WTC11 (cell line): ENCODE measurements around the gene KAT6B. TPM values are rescaled to one million over a fixed set of nuclear protein-coding genes. Genes with fewer than 3 reads are reported as not detected.

ENCODE experiments used
- ATAC-seq: fragments of 200-7000 bp; cut with Tn5 transposase; 2 replicates; pipeline ENCODE4 v1.10.0; 2021; ENCODE audit warnings: mild to moderate bottlenecking, moderate library complexity
- CTCF ChIA-PET: fragments of 300-600 bp; sonication (Branson Sonifier 250); formaldehyde crosslinking; loops from one replicate; lab custom pipeline; 2021; ENCODE audit warnings: antibody characterized with exemption; lab: Charles Lee
- POLR2A ChIA-PET: fragments of 350-600 bp; sonication (Branson Sonifier 250); formaldehyde crosslinking; loops from one replicate; lab custom pipeline; 2021; ENCODE audit warnings: antibody characterized with exemption; lab: Charles Lee
- DNase-seq: peaks from one replicate; pipeline ENCODE4 v3.0.0; 2021; ENCODE audit warnings: low spot score
- H3K27ac Mint-ChIP-seq: 2 replicates; pipeline ENCODE4 v1.8.0; 2021; ENCODE audit warnings: mixed read lengths
- H3K27me3 Mint-ChIP-seq: 2 replicates; pipeline ENCODE4 v1.8.0; 2021; ENCODE audit warnings: low read depth, mild to moderate bottlenecking, moderate library complexity, mixed read lengths
- H3K36me3 Mint-ChIP-seq: 2 replicates; pipeline ENCODE4 v1.8.0; 2021; ENCODE audit warnings: mixed read lengths
- H3K4me1 Mint-ChIP-seq: 2 replicates; pipeline ENCODE4 v1.8.0; 2022; ENCODE audit warnings: mixed read lengths
- H3K4me3 Mint-ChIP-seq: 2 replicates; pipeline ENCODE4 v1.8.0; 2021; ENCODE audit warnings: mild to moderate bottlenecking, moderate library complexity, mixed read lengths
- H3K9me3 Mint-ChIP-seq: 2 replicates; pipeline ENCODE4 v1.8.0; 2021; ENCODE audit warnings: mixed read lengths
- EMX1 ChIP-seq: fragments of 250-450 bp; sonication (Bioruptor Pico); IDR thresholded peaks from 2 replicates; pipeline ENCODE4 v1.8.0; 2021; ENCODE audit warnings: mild to moderate bottlenecking
- FOXJ3 ChIP-seq: sonication (generic); formaldehyde crosslinking; IDR thresholded peaks from 2 replicates; pipeline ENCODE4 v1.9.0; 2021; ENCODE audit warnings: missing genetic modification reagents, mild to moderate bottlenecking, borderline replicate concordance
- FOXK1 ChIP-seq: sonication (generic); formaldehyde crosslinking; IDR thresholded peaks from 2 replicates; pipeline ENCODE4 v1.8.0; 2022; ENCODE audit warnings: mild to moderate bottlenecking, moderate library complexity, missing genetic modification reagents
- FOXP1 ChIP-seq: sonication (generic); formaldehyde crosslinking; IDR thresholded peaks from 2 replicates; pipeline ENCODE4 v1.8.0; 2022; ENCODE audit warnings: missing genetic modification reagents, mild to moderate bottlenecking, moderate library complexity, borderline replicate concordance
- MXD4 ChIP-seq: fragments of 250-450 bp; sonication (Bioruptor Pico); IDR thresholded peaks from 2 replicates; pipeline ENCODE4 v1.8.0; 2021; ENCODE audit warnings: mild to moderate bottlenecking, moderate library complexity, borderline replicate concordance
- NR3C1 ChIP-seq: sonication (generic); formaldehyde crosslinking; conservative IDR thresholded peaks from 2 replicates; pipeline ENCODE4 v1.8.1; 2023; ENCODE audit warnings: low read depth, mild to moderate bottlenecking, missing genetic modification reagents
- RORB ChIP-seq: fragments of 250-450 bp; sonication (Bioruptor Pico); IDR thresholded peaks from 2 replicates; pipeline ENCODE4 v1.9.0; 2021; ENCODE audit warnings: mild to moderate bottlenecking
- SP1 ChIP-seq: sonication (generic); formaldehyde crosslinking; conservative IDR thresholded peaks from 2 replicates; pipeline ENCODE4 v1.8.1; 2022; ENCODE audit warnings: missing genetic modification reagents
- ZNF121 ChIP-seq: sonication (generic); formaldehyde crosslinking; IDR thresholded peaks from 2 replicates; pipeline ENCODE4 v1.8.0; 2023; ENCODE audit warnings: missing genetic modification reagents
- ZNF138 ChIP-seq: sonication (generic); formaldehyde crosslinking; conservative IDR thresholded peaks from 2 replicates; pipeline ENCODE4 v1.8.1; 2022; ENCODE audit warnings: mild to moderate bottlenecking, moderate library complexity, missing genetic modification reagents
- ZNF416 ChIP-seq: fragments of 250-450 bp; sonication (Bioruptor Pico); IDR thresholded peaks from 2 replicates; pipeline ENCODE4 v1.9.0; 2021; ENCODE audit warnings: mild to moderate bottlenecking, inconsistent platforms
- total RNA-seq: library from RNA; stranded (reverse); gene quantifications from 3 replicates; pipeline ENCODE4 v1.2.3, GENCODE V29; 2021
- TF ChIP-seq, protein P1 (sequence below): fragments of 250-450 bp; sonication (Bioruptor Pico); IDR thresholded peaks from 2 replicates; pipeline ENCODE4 v1.9.0; 2021; ENCODE audit warnings: mild to moderate bottlenecking
- TF ChIP-seq, protein P2 (sequence below): sonication (generic); formaldehyde crosslinking; IDR thresholded peaks from 2 replicates; pipeline ENCODE4 v1.8.1; 2022; ENCODE audit warnings: low read depth, mild to moderate bottlenecking, moderate library complexity, missing genetic modification reagents, borderline replicate concordance
- TF ChIP-seq, protein P3 (sequence below): sonication (generic); formaldehyde crosslinking; IDR thresholded peaks from 2 replicates; pipeline ENCODE4 v1.8.1; 2023; ENCODE audit warnings: mild to moderate bottlenecking, moderate library complexity, missing genetic modification reagents
- TF ChIP-seq, protein P4 (sequence below): sonication (generic); formaldehyde crosslinking; IDR thresholded peaks from 2 replicates; pipeline ENCODE4 v1.8.1; 2022; ENCODE audit warnings: mild to moderate bottlenecking, missing genetic modification reagents, moderate library complexity, borderline replicate concordance
- TF ChIP-seq, protein P5 (sequence below): sonication (generic); formaldehyde crosslinking; IDR thresholded peaks from 2 replicates; pipeline ENCODE4 v1.8.0; 2022; ENCODE audit warnings: mild to moderate bottlenecking, missing genetic modification reagents
- TF ChIP-seq, protein P6 (sequence below): sonication (generic); formaldehyde crosslinking; IDR thresholded peaks from 2 replicates; pipeline ENCODE4 v1.8.1; 2023; ENCODE audit warnings: mild to moderate bottlenecking, missing genetic modification reagents
- TF ChIP-seq, protein P7 (sequence below): sonication (generic); formaldehyde crosslinking; IDR thresholded peaks from 2 replicates; pipeline ENCODE4 v1.8.1; 2022; ENCODE audit warnings: missing genetic modification reagents, borderline replicate concordance

Gene KAT6B
- total RNA-seq, 1 experiment from 2014 or later: 18.5 TPM

DNA sequence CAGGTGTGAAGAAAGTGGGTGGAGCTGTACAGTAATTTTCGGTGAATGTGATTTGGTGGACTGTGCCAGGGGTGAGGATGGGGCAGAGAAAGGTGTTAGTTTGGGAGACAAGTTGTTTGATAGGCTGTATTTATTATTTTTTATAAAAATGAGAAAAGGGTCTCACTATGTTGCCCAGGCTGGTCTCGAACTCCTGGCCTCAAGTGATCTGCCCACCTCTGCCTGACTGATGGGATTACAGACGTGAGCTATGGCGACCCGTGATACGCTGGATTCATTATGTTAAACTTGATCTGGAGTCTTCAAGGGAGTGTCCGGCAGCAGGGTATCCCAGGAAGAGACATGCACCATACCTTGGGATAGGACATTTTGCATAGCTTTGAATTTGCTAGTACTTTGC lies 1.3 kb downstream of the KAT6B start:
- ATAC-seq: no peak
- no peaks in the 10 kb centered on the region for H3K9me3 Mint-ChIP-seq
- CTCF ChIA-PET: interaction anchor here (1.4 kb wide), 1 partner anchor 408 kb away, joined by 3 read pairs; no protein-coding TSS in a partner anchor
- POLR2A ChIA-PET: no interaction called here
- no peaks in the 10 kb centered on the region for H3K27me3 Mint-ChIP-seq
- DNase-seq: no peak
- peak overlapping the region; percentile 63 for H3K27ac Mint-ChIP-seq
- TF ChIP-seq ZNF121 (CRISPR knock-in tag): peak; percentile 84; the same call in 1 of the 2 replicates
- TF ChIP-seq, protein P1, sequence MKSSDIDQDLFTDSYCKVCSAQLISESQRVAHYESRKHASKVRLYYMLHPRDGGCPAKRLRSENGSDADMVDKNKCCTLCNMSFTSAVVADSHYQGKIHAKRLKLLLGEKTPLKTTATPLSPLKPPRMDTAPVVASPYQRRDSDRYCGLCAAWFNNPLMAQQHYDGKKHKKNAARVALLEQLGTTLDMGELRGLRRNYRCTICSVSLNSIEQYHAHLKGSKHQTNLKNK: no peak
- 0 out of 2 replicates have a peak, but pooled peaks cover 3% of the 10 kb centered on the region for H3K36me3 Mint-ChIP-seq
- peaks cover 45% of the 10 kb centered on the region for H3K4me1 Mint-ChIP-seq
- H3K4me3 Mint-ChIP-seq: peak overlapping the region; percentile 93

DNA sequence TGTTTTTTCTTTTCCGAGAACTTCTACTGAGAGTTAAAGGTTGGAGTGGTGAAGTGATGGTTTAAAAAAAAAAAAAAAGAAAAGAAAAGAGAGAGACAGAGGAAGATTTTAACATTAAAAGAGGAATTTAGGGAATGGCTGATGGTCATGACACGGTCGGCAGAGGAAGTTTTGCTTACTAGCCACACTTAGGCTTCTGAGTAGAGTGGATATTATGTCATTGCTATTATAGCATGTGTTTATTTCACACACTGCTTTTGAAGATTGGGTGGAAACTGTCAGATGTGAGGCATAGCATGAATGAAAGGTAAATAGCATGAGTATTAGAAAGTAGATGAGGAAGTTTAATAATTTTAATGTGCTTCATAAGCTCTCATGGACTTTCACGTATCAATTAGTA lies 2.5 kb downstream of the KAT6B start:
- POLR2A ChIA-PET: no interaction called here
- CTCF ChIA-PET: no interaction called here
- TF ChIP-seq, protein P2, sequence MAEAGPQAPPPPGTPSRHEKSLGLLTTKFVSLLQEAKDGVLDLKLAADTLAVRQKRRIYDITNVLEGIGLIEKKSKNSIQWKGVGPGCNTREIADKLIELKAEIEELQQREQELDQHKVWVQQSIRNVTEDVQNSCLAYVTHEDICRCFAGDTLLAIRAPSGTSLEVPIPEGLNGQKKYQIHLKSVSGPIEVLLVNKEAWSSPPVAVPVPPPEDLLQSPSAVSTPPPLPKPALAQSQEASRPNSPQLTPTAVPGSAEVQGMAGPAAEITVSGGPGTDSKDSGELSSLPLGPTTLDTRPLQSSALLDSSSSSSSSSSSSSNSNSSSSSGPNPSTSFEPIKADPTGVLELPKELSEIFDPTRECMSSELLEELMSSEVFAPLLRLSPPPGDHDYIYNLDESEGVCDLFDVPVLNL: no peak
- TF ChIP-seq, all 79 proteins: peak for 0
- DNase-seq: no peak
- H3K9me3 Mint-ChIP-seq: no peaks in the 10 kb centered on the region
- H3K27ac Mint-ChIP-seq: 0 out of 2 replicates have a peak overlapping the region, but pooled peaks have one; percentile 60
- H3K4me1 Mint-ChIP-seq: peaks cover 40% of the 10 kb centered on the region
- ATAC-seq: no peak
- no peaks in the 10 kb centered on the region for H3K27me3 Mint-ChIP-seq
- no peak overlapping the region for H3K4me3 Mint-ChIP-seq
- 0 out of 2 replicates have a peak, but pooled peaks cover 3% of the 10 kb centered on the region for H3K36me3 Mint-ChIP-seq

DNA sequence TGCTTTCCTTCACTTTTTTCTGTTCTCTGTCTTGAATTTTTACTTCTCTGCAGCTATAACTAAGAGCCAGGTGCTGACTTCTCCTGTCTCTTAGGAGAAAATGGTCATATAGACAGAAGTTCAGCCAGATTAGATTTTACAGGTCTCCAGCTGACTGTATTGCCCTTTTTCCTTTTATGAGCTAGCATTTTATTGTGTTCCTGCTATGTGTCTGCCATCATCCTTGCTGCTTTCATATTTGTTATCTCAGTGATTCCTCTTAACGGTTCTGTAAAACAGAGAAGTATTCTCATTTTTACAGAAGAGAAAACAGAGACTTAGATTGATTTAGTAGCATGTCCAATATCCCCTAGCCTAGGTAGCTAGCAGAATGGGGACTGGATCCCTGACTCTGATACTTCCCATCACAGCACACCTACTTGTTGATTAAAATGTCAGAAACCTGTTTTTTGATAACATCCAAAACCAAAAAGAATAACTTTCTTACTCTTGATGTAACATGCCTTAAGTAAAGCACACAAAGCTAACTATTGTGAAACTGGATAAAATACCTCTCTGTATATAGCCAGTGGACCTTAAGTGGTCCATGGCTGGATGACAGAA lies 5.2 kb downstream of the KAT6B start:
- H3K27ac Mint-ChIP-seq: no peak overlapping the region
- H3K27me3 Mint-ChIP-seq: no peaks in the 10 kb centered on the region
- peaks cover 9% of the 10 kb centered on the region for H3K9me3 Mint-ChIP-seq
- DNase-seq (no peak), ATAC-seq (no peak)
- TF ChIP-seq, protein P3, sequence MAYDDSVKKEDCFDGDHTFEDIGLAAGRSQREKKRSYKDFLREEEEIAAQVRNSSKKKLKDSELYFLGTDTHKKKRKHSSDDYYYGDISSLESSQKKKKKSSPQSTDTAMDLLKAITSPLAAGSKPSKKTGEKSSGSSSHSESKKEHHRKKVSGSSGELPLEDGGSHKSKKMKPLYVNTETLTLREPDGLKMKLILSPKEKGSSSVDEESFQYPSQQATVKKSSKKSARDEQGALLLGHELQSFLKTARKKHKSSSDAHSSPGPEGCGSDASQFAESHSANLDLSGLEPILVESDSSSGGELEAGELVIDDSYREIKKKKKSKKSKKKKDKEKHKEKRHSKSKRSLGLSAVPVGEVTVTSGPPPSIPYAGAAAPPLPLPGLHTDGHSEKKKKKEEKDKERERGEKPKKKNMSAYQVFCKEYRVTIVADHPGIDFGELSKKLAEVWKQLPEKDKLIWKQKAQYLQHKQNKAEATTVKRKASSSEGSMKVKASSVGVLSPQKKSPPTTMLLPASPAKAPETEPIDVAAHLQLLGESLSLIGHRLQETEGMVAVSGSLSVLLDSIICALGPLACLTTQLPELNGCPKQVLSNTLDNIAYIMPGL (CRISPR knock-in tag): no peak
- TF ChIP-seq, protein P4, sequence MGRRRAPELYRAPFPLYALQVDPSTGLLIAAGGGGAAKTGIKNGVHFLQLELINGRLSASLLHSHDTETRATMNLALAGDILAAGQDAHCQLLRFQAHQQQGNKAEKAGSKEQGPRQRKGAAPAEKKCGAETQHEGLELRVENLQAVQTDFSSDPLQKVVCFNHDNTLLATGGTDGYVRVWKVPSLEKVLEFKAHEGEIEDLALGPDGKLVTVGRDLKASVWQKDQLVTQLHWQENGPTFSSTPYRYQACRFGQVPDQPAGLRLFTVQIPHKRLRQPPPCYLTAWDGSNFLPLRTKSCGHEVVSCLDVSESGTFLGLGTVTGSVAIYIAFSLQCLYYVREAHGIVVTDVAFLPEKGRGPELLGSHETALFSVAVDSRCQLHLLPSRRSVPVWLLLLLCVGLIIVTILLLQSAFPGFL (CRISPR knock-in tag): no peak
- TF ChIP-seq RORB (CRISPR knock-in tag) (no peak), ZNF138 (CRISPR knock-in tag) (no peak), NR3C1 (no peak), EMX1 (CRISPR knock-in tag) (no peak), MXD4 (CRISPR knock-in tag) (no peak), FOXK1 (CRISPR knock-in tag) (no peak), FOXP1 (no peak), SP1 (CRISPR knock-in tag) (no peak), ZNF416 (no peak), FOXJ3 (no peak)
- TF ChIP-seq, protein P5, sequence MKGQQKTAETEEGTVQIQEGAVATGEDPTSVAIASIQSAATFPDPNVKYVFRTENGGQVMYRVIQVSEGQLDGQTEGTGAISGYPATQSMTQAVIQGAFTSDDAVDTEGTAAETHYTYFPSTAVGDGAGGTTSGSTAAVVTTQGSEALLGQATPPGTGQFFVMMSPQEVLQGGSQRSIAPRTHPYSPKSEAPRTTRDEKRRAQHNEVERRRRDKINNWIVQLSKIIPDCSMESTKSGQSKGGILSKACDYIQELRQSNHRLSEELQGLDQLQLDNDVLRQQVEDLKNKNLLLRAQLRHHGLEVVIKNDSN (CRISPR knock-in tag): no peak
- TF ChIP-seq, protein P6, sequence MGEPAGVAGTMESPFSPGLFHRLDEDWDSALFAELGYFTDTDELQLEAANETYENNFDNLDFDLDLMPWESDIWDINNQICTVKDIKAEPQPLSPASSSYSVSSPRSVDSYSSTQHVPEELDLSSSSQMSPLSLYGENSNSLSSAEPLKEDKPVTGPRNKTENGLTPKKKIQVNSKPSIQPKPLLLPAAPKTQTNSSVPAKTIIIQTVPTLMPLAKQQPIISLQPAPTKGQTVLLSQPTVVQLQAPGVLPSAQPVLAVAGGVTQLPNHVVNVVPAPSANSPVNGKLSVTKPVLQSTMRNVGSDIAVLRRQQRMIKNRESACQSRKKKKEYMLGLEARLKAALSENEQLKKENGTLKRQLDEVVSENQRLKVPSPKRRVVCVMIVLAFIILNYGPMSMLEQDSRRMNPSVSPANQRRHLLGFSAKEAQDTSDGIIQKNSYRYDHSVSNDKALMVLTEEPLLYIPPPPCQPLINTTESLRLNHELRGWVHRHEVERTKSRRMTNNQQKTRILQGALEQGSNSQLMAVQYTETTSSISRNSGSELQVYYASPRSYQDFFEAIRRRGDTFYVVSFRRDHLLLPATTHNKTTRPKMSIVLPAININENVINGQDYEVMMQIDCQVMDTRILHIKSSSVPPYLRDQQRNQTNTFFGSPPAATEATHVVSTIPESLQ (CRISPR knock-in tag): no peak
- TF ChIP-seq, protein P7, sequence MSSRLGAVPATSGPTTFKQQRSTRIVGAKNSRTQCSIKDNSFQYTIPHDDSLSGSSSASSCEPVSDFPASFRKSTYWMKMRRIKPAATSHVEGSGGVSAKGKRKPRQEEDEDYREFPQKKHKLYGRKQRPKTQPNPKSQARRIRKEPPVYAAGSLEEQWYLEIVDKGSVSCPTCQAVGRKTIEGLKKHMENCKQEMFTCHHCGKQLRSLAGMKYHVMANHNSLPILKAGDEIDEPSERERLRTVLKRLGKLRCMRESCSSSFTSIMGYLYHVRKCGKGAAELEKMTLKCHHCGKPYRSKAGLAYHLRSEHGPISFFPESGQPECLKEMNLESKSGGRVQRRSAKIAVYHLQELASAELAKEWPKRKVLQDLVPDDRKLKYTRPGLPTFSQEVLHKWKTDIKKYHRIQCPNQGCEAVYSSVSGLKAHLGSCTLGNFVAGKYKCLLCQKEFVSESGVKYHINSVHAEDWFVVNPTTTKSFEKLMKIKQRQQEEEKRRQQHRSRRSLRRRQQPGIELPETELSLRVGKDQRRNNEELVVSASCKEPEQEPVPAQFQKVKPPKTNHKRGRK (CRISPR knock-in tag): no peak
- peaks cover 13% of the 10 kb centered on the region for H3K36me3 Mint-ChIP-seq
- POLR2A ChIA-PET: no interaction called here
- no peak overlapping the region for H3K4me3 Mint-ChIP-seq
- peaks cover 43% of the 10 kb centered on the region for H3K4me1 Mint-ChIP-seq
- CTCF ChIA-PET: no interaction called here
